Measurements from ENCODE around the gene SLC16A10.

- TF ChIP-seq REST (IDR thresholded peaks at IDR 0.05; ENCODE audit: insufficient read depth in 1 of 2, low read depth in 2 of 2, low read length in 2 of 2) (no peak), TAF1 (IDR thresholded peaks at IDR 0.05; ENCODE audit: borderline replicate concordance, insufficient read depth, low read length) (no peak), POLR2AphosphoS5 (IDR thresholded peaks at IDR 0.05; ENCODE audit: low read depth, low read length) (no peak)
Observed at GRCh38 chr6:111258010-111258409, 170.7 kb downstream of the SLC16A10 start.
